Liver (tissue), 9 donors: Measurements from ENCODE around the gene ADTRP. TPM values are rescaled to one million over a fixed set of nuclear protein-coding genes. Genes with fewer than 3 reads are reported as not detected.

Experiments used
- DNase-seq: peaks from one replicate; pipeline ENCODE4 v3.0.0-alpha.2; 2017; ENCODE audit warnings: low spot score
- H3K27ac ChIP-seq, 2 donors: one replicate each; pipeline ENCODE4 v1.7.0; 2013; ENCODE audit warnings: inconsistent platforms in 2 of 2, low read length in 2 of 2, control low read depth in 1 of 2, low read depth in 1 of 2, mild to moderate bottlenecking in 1 of 2
- H3K27me3 ChIP-seq, 4 donors: one replicate each; pipeline versions ENCODE4 v1.6.1 to v1.7.0; 2013; ENCODE audit warnings: low read length in 3 of 4, inconsistent platforms in 1 of 4, mild to moderate bottlenecking in 1 of 4, moderate library complexity in 1 of 4; ENCODE audit not compliant: control insufficient read depth in 4 of 4, insufficient read depth in 4 of 4
- H3K36me3 ChIP-seq, 4 donors: one replicate each; pipeline versions ENCODE4 v1.6.1 to v1.7.0; 2013; ENCODE audit warnings: low read length in 3 of 4, mild to moderate bottlenecking in 3 of 4, low read depth in 1 of 4, moderate library complexity in 1 of 4; ENCODE audit not compliant: control insufficient read depth in 4 of 4, insufficient read depth in 3 of 4
- H3K4me1 ChIP-seq, 4 donors: one replicate each; pipeline versions ENCODE4 v1.6.1 to v1.7.0; 2013; ENCODE audit warnings: low read length in 3 of 4, mild to moderate bottlenecking in 3 of 4, moderate library complexity in 1 of 4; ENCODE audit not compliant: control insufficient read depth in 4 of 4, insufficient read depth in 4 of 4
- H3K4me3 ChIP-seq, 3 donors: one replicate each; pipeline versions ENCODE4 v1.6.1 to v1.7.0; 2013; ENCODE audit warnings: low read length in 3 of 3, control low read depth in 1 of 3, low read depth in 1 of 3, mild to moderate bottlenecking in 1 of 3
- H3K9ac ChIP-seq, 2 donors: one replicate each; pipeline ENCODE4 v1.7.0; 2013; ENCODE audit warnings: low read length in 2 of 2, mild to moderate bottlenecking in 2 of 2, moderate library complexity in 2 of 2, control low read depth in 1 of 2, low read depth in 1 of 2
- H3K9me3 ChIP-seq, 4 donors: one replicate each; pipeline versions ENCODE4 v1.6.1 to v1.7.0; 2013; ENCODE audit warnings: low read length in 3 of 4; ENCODE audit not compliant: control insufficient read depth in 4 of 4
- FOXA1 ChIP-seq: IDR thresholded peaks from 2 replicates; pipeline ENCODE4 v1.6.1; 2016; ENCODE audit warnings: antibody characterized with exemption
- FOXA2 ChIP-seq: IDR thresholded peaks from 2 replicates; pipeline ENCODE4 v1.6.1; 2016; ENCODE audit warnings: antibody characterized with exemption
- GABPA ChIP-seq, 2 donors: IDR thresholded peaks in 1 of 2; conservative IDR thresholded peaks in 1 of 2; 2 replicates each; pipeline ENCODE4 v1.6.1; 2016; ENCODE audit warnings: antibody characterized with exemption in 2 of 2, mild to moderate bottlenecking in 1 of 2, moderate library complexity in 1 of 2
- JUND ChIP-seq, 2 donors: IDR thresholded peaks; 2 replicates each; pipeline ENCODE4 v1.6.1; 2016; ENCODE audit warnings: antibody characterized with exemption in 2 of 2
- MAX ChIP-seq: IDR thresholded peaks from 2 replicates; pipeline ENCODE4 v1.6.1; 2016; ENCODE audit warnings: antibody characterized with exemption
- NR2F2 ChIP-seq: IDR thresholded peaks from 2 replicates; pipeline ENCODE4 v1.6.1; 2016; ENCODE audit warnings: antibody characterized with exemption
- RAD21 ChIP-seq, 2 donors: IDR thresholded peaks; 2 replicates each; pipeline ENCODE4 v1.6.1; 2016; ENCODE audit warnings: antibody characterized with exemption in 2 of 2, mild to moderate bottlenecking in 2 of 2
- RXRA ChIP-seq, 2 donors: IDR thresholded peaks; 2 replicates each; pipeline ENCODE4 v1.6.1; 2017 to 2018; ENCODE audit warnings: antibody characterized with exemption in 2 of 2, mild to moderate bottlenecking in 1 of 2
- SP1 ChIP-seq: IDR thresholded peaks from 2 replicates; pipeline ENCODE4 v1.6.1; 2018; ENCODE audit warnings: antibody characterized with exemption, mild to moderate bottlenecking
- TAF1 ChIP-seq: conservative IDR thresholded peaks from 2 replicates; pipeline ENCODE4 v1.6.1; 2016; ENCODE audit warnings: antibody characterized with exemption, mild to moderate bottlenecking
- YY1 ChIP-seq: IDR thresholded peaks from 2 replicates; pipeline ENCODE4 v1.6.1; 2016; ENCODE audit warnings: antibody characterized with exemption, mild to moderate bottlenecking
- WGBS: extraction: QIAGEN DNeasy Blood & Tissue Kit; methylation state at CpG from one replicate; pipeline ENCODE4 v1.1.7; 2013; 5-methylcytosine and 5-hydroxymethylcytosine counted together
- polyA plus RNA-seq, 2 donors: library from polyadenylated mRNA; stranded (reverse) in 1 of 2; unstranded in 1 of 2; fragments of 200-250 nt in 1 of 2; fragments of >200 nt in 1 of 2; fragmentation: Nextera tagmentation in 1 of 2; extraction: Ambion mirVana in 1 of 2; gene quantifications; one replicate each; pipeline versions ENCODE4 v1.2.1 to v1.2.3, GENCODE V29; 2013 to 2015
- total RNA-seq, 2 donors: library from RNA; depleted of rRNA; stranded (reverse); fragments of >200 nt; gene quantifications; one replicate each; pipeline ENCODE4 v1.2.3, GENCODE V29; 2014
- TF ChIP-seq, protein P1 (sequence below): fragments of 150-350 bp; IDR thresholded peaks from 2 replicates; pipeline ENCODE4 v1.5.1; 2017; ENCODE audit warnings: improper control_type of control experiment, low read depth, low read length; ENCODE audit not compliant: missing input control
- TF ChIP-seq, protein P2 (sequence below): IDR thresholded peaks from 2 replicates; pipeline ENCODE4 v1.6.1; 2016; ENCODE audit warnings: antibody characterized with exemption
- TF ChIP-seq, protein P3 (sequence below): IDR thresholded peaks from 2 replicates; pipeline ENCODE4 v1.6.1; 2016; ENCODE audit warnings: antibody characterized with exemption, mild to moderate bottlenecking
- donor health status: healthy.
- donor health status: healthy.
- donor health status: healthy.
- donor health status: healthy.
- donor health status: healthy.

ADTRP gene
- total and polyA plus RNA-seq, 4 donors: 0.21 to 2.0 (median 0.50) TPM; not detected in 1

DNA sequence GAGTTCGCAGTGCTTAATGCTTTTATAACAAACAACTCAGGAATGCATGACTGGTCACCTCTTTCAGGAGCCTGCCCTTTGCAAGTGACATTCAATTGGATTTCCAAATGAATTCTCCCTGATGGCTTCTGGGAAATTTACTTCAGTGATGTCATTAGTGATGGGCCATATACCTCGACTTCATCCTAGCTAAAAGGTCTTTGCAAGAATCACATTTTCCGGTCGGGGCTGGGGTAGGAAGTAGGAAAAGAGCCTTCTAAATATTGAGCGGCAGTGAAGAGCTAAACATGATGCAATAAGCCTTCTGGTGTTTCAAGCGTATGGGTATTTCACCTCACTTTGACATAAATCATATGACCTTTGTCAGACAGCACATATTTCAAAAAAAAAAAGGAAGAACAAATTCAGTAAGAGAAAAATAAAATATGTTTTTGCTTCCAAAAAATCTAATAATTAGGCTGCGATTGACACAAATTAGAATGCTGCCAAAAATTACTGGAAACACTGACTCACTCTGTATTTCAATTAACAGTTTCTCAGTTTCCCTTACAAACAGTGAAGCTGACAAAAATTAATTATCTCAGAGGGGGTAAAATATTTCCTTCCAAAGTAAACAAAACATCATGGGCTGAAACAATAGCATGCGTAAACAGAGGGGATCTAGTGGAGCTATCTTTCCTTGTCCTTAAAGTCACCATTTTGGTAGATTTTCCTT is 39.8 kb downstream of the ADTRP start:
- Histone ChIP-seq H3K4me3 (no peak overlapping the region), H3K4me1 (no peaks in the 10 kb centered on the region), H3K9me3 (no peaks in the 10 kb centered on the region), H3K36me3 (no peaks in the 10 kb centered on the region), H3K9ac (no peak overlapping the region), H3K27me3 (no peaks in the 10 kb centered on the region), H3K27ac (no peak overlapping the region)
- WGBS: 83% methylated on average over 8 of the region's 8 CpGs
- no peak for DNase-seq
- TF ChIP-seq NR2F2: no peak
- no peak for TF ChIP-seq YY1
- no peak for TF ChIP-seq FOXA1
- TF ChIP-seq, protein P1, sequence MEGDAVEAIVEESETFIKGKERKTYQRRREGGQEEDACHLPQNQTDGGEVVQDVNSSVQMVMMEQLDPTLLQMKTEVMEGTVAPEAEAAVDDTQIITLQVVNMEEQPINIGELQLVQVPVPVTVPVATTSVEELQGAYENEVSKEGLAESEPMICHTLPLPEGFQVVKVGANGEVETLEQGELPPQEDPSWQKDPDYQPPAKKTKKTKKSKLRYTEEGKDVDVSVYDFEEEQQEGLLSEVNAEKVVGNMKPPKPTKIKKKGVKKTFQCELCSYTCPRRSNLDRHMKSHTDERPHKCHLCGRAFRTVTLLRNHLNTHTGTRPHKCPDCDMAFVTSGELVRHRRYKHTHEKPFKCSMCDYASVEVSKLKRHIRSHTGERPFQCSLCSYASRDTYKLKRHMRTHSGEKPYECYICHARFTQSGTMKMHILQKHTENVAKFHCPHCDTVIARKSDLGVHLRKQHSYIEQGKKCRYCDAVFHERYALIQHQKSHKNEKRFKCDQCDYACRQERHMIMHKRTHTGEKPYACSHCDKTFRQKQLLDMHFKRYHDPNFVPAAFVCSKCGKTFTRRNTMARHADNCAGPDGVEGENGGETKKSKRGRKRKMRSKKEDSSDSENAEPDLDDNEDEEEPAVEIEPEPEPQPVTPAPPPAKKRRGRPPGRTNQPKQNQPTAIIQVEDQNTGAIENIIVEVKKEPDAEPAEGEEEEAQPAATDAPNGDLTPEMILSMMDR: no peak
- TF ChIP-seq RXRA (IDR thresholded peaks at IDR 0.05): no peak

- DNase-seq: no peak
- no peaks in the 10 kb centered on the region for H3K9me3 ChIP-seq
- H3K4me1 ChIP-seq: no peaks in the 10 kb centered on the region
- H3K4me3 ChIP-seq: no peak overlapping the region
- H3K36me3 ChIP-seq: no peaks in the 10 kb centered on the region
- whole genome bisulfite sequencing: 96% methylated on average over 3 of the region's 3 CpGs
- TF ChIP-seq, protein P2, sequence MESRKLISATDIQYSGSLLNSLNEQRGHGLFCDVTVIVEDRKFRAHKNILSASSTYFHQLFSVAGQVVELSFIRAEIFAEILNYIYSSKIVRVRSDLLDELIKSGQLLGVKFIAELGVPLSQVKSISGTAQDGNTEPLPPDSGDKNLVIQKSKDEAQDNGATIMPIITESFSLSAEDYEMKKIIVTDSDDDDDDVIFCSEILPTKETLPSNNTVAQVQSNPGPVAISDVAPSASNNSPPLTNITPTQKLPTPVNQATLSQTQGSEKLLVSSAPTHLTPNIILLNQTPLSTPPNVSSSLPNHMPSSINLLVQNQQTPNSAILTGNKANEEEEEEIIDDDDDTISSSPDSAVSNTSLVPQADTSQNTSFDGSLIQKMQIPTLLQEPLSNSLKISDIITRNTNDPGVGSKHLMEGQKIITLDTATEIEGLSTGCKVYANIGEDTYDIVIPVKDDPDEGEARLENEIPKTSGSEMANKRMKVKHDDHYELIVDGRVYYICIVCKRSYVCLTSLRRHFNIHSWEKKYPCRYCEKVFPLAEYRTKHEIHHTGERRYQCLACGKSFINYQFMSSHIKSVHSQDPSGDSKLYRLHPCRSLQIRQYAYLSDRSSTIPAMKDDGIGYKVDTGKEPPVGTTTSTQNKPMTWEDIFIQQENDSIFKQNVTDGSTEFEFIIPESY: no peak
- TF ChIP-seq SP1 (no peak), RAD21 (IDR thresholded peaks at IDR 0.05) (no peak), MAX (no peak), TAF1 (no peak), FOXA2 (no peak), GABPA (IDR thresholded peaks at IDR 0.05 in 1 of 2, conservative IDR thresholded peaks at IDR 0.05 in 1 of 2) (no peak), NR2F2 (no peak), JUND (IDR thresholded peaks at IDR 0.05) (no peak)
- TF ChIP-seq, protein P3, sequence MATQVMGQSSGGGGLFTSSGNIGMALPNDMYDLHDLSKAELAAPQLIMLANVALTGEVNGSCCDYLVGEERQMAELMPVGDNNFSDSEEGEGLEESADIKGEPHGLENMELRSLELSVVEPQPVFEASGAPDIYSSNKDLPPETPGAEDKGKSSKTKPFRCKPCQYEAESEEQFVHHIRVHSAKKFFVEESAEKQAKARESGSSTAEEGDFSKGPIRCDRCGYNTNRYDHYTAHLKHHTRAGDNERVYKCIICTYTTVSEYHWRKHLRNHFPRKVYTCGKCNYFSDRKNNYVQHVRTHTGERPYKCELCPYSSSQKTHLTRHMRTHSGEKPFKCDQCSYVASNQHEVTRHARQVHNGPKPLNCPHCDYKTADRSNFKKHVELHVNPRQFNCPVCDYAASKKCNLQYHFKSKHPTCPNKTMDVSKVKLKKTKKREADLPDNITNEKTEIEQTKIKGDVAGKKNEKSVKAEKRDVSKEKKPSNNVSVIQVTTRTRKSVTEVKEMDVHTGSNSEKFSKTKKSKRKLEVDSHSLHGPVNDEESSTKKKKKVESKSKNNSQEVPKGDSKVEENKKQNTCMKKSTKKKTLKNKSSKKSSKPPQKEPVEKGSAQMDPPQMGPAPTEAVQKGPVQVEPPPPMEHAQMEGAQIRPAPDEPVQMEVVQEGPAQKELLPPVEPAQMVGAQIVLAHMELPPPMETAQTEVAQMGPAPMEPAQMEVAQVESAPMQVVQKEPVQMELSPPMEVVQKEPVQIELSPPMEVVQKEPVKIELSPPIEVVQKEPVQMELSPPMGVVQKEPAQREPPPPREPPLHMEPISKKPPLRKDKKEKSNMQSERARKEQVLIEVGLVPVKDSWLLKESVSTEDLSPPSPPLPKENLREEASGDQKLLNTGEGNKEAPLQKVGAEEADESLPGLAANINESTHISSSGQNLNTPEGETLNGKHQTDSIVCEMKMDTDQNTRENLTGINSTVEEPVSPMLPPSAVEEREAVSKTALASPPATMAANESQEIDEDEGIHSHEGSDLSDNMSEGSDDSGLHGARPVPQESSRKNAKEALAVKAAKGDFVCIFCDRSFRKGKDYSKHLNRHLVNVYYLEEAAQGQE: no peak
- TF ChIP-seq, protein P1: no peak
- H3K9ac ChIP-seq: no peak overlapping the region
- no peak overlapping the region for H3K27ac ChIP-seq
- H3K27me3 ChIP-seq: no peaks in the 10 kb centered on the region
These were observed 40.4 kb downstream of the ADTRP start for GRCh38 chr6:11738234-11738633.
